ENCODE measurements around the gene NAE1.

NAE1 gene

DNA sequence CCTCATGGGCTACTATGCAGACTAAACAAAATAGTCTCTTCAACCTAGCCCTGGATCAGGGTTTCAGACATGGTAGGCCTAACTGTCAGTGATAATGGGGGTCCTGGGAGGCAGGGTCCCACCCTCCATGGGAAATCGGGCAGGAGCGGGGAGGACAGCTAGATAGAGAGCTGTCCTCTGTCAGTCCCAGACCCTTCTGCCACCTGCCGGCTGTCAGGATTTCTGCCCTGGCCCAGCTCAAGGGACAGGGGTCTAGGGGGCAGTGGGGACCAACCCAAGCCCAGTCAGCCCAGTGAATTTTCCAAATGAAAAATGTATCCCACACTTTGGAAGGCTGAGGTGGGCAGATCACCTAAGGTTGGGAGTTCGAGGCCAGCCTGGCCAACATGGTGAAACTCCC is 18.8 kb upstream of the NAE1 start:
- no peak overlapping the region for H2AFZ ChIP-seq (ENCODE audit: low read length)
- TF ChIP-seq EZH2phosphoT487 (IDR thresholded peaks at IDR 0.05; ENCODE audit: borderline replicate concordance): no peak
- TF ChIP-seq, protein P1, sequence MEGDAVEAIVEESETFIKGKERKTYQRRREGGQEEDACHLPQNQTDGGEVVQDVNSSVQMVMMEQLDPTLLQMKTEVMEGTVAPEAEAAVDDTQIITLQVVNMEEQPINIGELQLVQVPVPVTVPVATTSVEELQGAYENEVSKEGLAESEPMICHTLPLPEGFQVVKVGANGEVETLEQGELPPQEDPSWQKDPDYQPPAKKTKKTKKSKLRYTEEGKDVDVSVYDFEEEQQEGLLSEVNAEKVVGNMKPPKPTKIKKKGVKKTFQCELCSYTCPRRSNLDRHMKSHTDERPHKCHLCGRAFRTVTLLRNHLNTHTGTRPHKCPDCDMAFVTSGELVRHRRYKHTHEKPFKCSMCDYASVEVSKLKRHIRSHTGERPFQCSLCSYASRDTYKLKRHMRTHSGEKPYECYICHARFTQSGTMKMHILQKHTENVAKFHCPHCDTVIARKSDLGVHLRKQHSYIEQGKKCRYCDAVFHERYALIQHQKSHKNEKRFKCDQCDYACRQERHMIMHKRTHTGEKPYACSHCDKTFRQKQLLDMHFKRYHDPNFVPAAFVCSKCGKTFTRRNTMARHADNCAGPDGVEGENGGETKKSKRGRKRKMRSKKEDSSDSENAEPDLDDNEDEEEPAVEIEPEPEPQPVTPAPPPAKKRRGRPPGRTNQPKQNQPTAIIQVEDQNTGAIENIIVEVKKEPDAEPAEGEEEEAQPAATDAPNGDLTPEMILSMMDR (conservative IDR thresholded peaks at IDR 0.05; ENCODE audit: low read length): no peak
- no peaks in the 10 kb centered on the region for H3K79me2 ChIP-seq (ENCODE audit: insufficient read depth, low read length)
- no peaks in the 10 kb centered on the region for H4K20me1 ChIP-seq (ENCODE audit: insufficient read depth, low read length, poor library complexity, severe bottlenecking)
- H3F3A ChIP-seq (ENCODE audit: low read depth): no peaks in the 10 kb centered on the region
- H3K27me3 ChIP-seq (ENCODE audit: insufficient read depth, low read length, poor library complexity, severe bottlenecking): no peaks in the 10 kb centered on the region
- no peaks in the 10 kb centered on the region for H3K36me3 ChIP-seq (ENCODE audit: insufficient read depth, low read length)
- H3K4me3 ChIP-seq (ENCODE audit: low read length, poor library complexity, severe bottlenecking): no peak overlapping the region
- H3K9ac ChIP-seq (ENCODE audit: low read depth, low read length, poor library complexity, severe bottlenecking): no peak overlapping the region
- no peaks in the 10 kb centered on the region for H3K9me2 ChIP-seq (replicated peaks; ENCODE audit: low read depth, low read length)
- no peaks in the 10 kb centered on the region for H3K9me3 ChIP-seq (ENCODE audit: insufficient read depth, low read depth, low read length)
- no peak overlapping the region for H3K4me2 ChIP-seq (ENCODE audit: low read depth, low read length, poor library complexity, severe bottlenecking)
- H3K4me1 ChIP-seq (ENCODE audit: insufficient read depth, low read length, poor library complexity, severe bottlenecking): no peaks in the 10 kb centered on the region

DNA sequence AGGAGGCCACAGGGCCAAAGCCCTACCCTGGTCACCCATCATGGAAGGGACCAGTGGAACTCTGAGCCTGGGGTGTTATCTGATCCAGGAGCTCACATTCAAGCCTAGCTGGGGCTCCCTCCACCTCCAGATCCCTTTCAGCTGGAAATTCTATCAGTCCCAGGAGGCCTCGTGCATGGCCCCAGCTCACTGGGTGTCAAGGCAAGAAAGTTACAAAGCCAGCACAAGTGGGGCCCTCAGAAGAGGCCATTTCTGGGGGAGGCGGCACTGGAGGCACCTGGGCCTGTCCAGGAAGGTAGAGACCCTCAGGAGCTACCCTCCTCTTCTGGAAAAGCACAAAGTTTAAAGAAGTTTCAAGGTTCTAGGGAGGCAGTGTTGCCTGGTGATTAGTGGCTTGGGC is 18.2 kb upstream of the NAE1 start:
- no peaks in the 10 kb centered on the region for H3K9me2 ChIP-seq (replicated peaks; ENCODE audit: low read depth, low read length)
- no peaks in the 10 kb centered on the region for H3K9me3 ChIP-seq (ENCODE audit: insufficient read depth, low read depth, low read length)
- H3K36me3 ChIP-seq (ENCODE audit: insufficient read depth, low read length): no peaks in the 10 kb centered on the region
- no peak overlapping the region for H2AFZ ChIP-seq (ENCODE audit: low read length)
- no peaks in the 10 kb centered on the region for H3K4me1 ChIP-seq (ENCODE audit: insufficient read depth, low read length, poor library complexity, severe bottlenecking)
- no peak for TF ChIP-seq EZH2phosphoT487 (IDR thresholded peaks at IDR 0.05; ENCODE audit: borderline replicate concordance)
- TF ChIP-seq, protein P1 (conservative IDR thresholded peaks at IDR 0.05; ENCODE audit: low read length): no peak
- H3K4me3 ChIP-seq (ENCODE audit: low read length, poor library complexity, severe bottlenecking): no peak overlapping the region
- H3K79me2 ChIP-seq (ENCODE audit: insufficient read depth, low read length): no peaks in the 10 kb centered on the region
- H3K27me3 ChIP-seq (ENCODE audit: insufficient read depth, low read length, poor library complexity, severe bottlenecking): no peaks in the 10 kb centered on the region
- no peaks in the 10 kb centered on the region for H4K20me1 ChIP-seq (ENCODE audit: insufficient read depth, low read length, poor library complexity, severe bottlenecking)
- no peaks in the 10 kb centered on the region for H3F3A ChIP-seq (ENCODE audit: low read depth)
- no peak overlapping the region for H3K9ac ChIP-seq (ENCODE audit: low read depth, low read length, poor library complexity, severe bottlenecking)
- no peak overlapping the region for H3K4me2 ChIP-seq (ENCODE audit: low read depth, low read length, poor library complexity, severe bottlenecking)

DNA sequence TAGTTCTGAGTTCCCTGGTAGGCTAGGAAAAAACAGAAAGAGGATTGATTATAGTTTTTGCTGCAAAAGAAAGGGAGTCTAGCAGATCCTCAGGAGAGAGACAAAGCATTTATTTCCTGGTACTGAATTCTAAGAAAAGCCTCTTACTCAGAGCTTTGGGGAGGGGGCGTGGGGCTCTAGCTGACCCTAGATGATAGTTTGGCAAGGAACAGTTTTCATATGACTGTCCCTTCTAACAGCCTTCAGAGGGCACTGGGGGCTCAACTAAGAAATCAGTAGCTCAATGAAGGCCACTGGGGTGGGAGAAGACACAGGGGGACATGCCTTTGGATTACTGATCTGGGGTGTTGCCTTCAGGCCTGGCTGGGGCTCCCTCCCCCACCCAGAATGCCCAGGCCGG is 17.4 kb upstream of the NAE1 start:
- TF ChIP-seq, protein P1 (conservative IDR thresholded peaks at IDR 0.05; ENCODE audit: low read length): no peak
- TF ChIP-seq EZH2phosphoT487 (IDR thresholded peaks at IDR 0.05; ENCODE audit: borderline replicate concordance): no peak
- no peak overlapping the region for H3K4me2 ChIP-seq (ENCODE audit: low read depth, low read length, poor library complexity, severe bottlenecking)
- no peaks in the 10 kb centered on the region for H3K79me2 ChIP-seq (ENCODE audit: insufficient read depth, low read length)
- no peaks in the 10 kb centered on the region for H4K20me1 ChIP-seq (ENCODE audit: insufficient read depth, low read length, poor library complexity, severe bottlenecking)
- no peaks in the 10 kb centered on the region for H3K36me3 ChIP-seq (ENCODE audit: insufficient read depth, low read length)
- H3K4me1 ChIP-seq (ENCODE audit: insufficient read depth, low read length, poor library complexity, severe bottlenecking): no peaks in the 10 kb centered on the region
- no peak overlapping the region for H3K9ac ChIP-seq (ENCODE audit: low read depth, low read length, poor library complexity, severe bottlenecking)
- H3K4me3 ChIP-seq (ENCODE audit: low read length, poor library complexity, severe bottlenecking): no peak overlapping the region
- H2AFZ ChIP-seq (ENCODE audit: low read length): no peak overlapping the region
- no peaks in the 10 kb centered on the region for H3K9me2 ChIP-seq (replicated peaks; ENCODE audit: low read depth, low read length)
- no peaks in the 10 kb centered on the region for H3F3A ChIP-seq (ENCODE audit: low read depth)
- no peaks in the 10 kb centered on the region for H3K27me3 ChIP-seq (ENCODE audit: insufficient read depth, low read length, poor library complexity, severe bottlenecking)
- no peaks in the 10 kb centered on the region for H3K9me3 ChIP-seq (ENCODE audit: insufficient read depth, low read depth, low read length)
